Keratinocyte (primary cell): ENCODE data around the gene ACSL6. TPM values are rescaled to one million over a fixed set of nuclear protein-coding genes. Genes with fewer than 3 reads are reported as not detected.

Experiments
- DNase-seq: peaks from one replicate; pipeline ENCODE4 v3.0.0-alpha.2; 2011; ENCODE audit warnings: low read depth, missing footprints, low spot score
- FAIRE-seq: peaks from 2 replicates; lab custom pipeline; 2011; peaks lifted over from hg19 to GRCh38; lab: Jason Lieb, UNC
- H2AFZ ChIP-seq: 2 replicates; pipeline ENCODE4 v1.6.0; 2012; ENCODE audit warnings: low read length, control low read depth, inconsistent platforms; ENCODE audit not compliant: control insufficient read depth
- H3K27ac ChIP-seq: 2 replicates; pipeline ENCODE4 v1.5.1; 2011; ENCODE audit warnings: low read length; ENCODE audit not compliant: control insufficient read depth, insufficient read depth
- H3K27me3 ChIP-seq: 3 replicates; pipeline ENCODE4 v1.6.0; 2011; ENCODE audit warnings: low read length; ENCODE audit not compliant: control insufficient read depth, insufficient read depth; ENCODE audit errors: extremely low read depth
- H3K36me3 ChIP-seq, 2 experiments: 2 replicates in 1 of 2; 3 replicates in 1 of 2; pipeline ENCODE4 v1.5.1; 2011; ENCODE audit warnings: low read length in 2 of 2, mild to moderate bottlenecking in 1 of 2; ENCODE audit not compliant: control insufficient read depth in 2 of 2, insufficient read depth in 2 of 2; ENCODE audit errors: extremely low read depth in 1 of 2
- H3K4me1 ChIP-seq: 3 replicates; pipeline ENCODE4 v1.5.1; 2011; ENCODE audit warnings: low read length; ENCODE audit not compliant: control insufficient read depth, insufficient read depth; ENCODE audit errors: extremely low read depth
- H3K4me2 ChIP-seq: 3 replicates; pipeline ENCODE4 v1.6.0; 2011; ENCODE audit warnings: low read depth, low read length; ENCODE audit not compliant: control insufficient read depth, insufficient read depth; ENCODE audit errors: extremely low read depth
- H3K4me3 ChIP-seq, 3 experiments: fragments of 200-600 bp in 1 of 3; sonication (generic) in 1 of 3; 2 replicates in 2 of 3; 3 replicates in 1 of 3; pipeline ENCODE4 v1.5.1; 2011 to 2016; ENCODE audit warnings: low read length in 3 of 3, mild to moderate bottlenecking in 3 of 3, control low read depth in 2 of 3, inconsistent platforms in 1 of 3, low read depth in 1 of 3, mixed read lengths in 1 of 3, mixed run types in 1 of 3, moderate library complexity in 1 of 3; ENCODE audit not compliant: control insufficient read depth in 2 of 3, insufficient read depth in 2 of 3; ENCODE audit errors: extremely low read depth in 1 of 3
- H3K79me2 ChIP-seq: 2 replicates; pipeline ENCODE4 v1.6.0; 2012; ENCODE audit warnings: low read length; ENCODE audit not compliant: control insufficient read depth, insufficient read depth
- H3K9ac ChIP-seq: 3 replicates; pipeline ENCODE4 v1.6.0; 2011; ENCODE audit warnings: low read length; ENCODE audit not compliant: control insufficient read depth, insufficient read depth; ENCODE audit errors: extremely low read depth
- H3K9me1 ChIP-seq: 3 replicates; pipeline ENCODE4 v1.6.0; 2011; ENCODE audit warnings: low read length; ENCODE audit not compliant: control insufficient read depth, insufficient read depth; ENCODE audit errors: extremely low read depth
- H3K9me3 ChIP-seq: 2 replicates; pipeline ENCODE4 v1.5.1; 2012; ENCODE audit warnings: low read depth, low read length; ENCODE audit not compliant: control insufficient read depth
- H4K20me1 ChIP-seq: 3 replicates; pipeline ENCODE4 v1.6.0; 2011; ENCODE audit warnings: low read length; ENCODE audit not compliant: control insufficient read depth, insufficient read depth; ENCODE audit errors: extremely low read depth
- EZH2 ChIP-seq: IDR thresholded peaks from one replicate; pipeline ENCODE4 v1.6.1; 2012; ENCODE audit warnings: inconsistent platforms, mild to moderate bottlenecking, low read length, moderate library complexity
- dilution Hi-C: fragments of 300-500 bp; cut with MboI; formaldehyde crosslinking; loops from one replicate; pipeline ENCODE4 v1.7.0; 2020; ENCODE audit warnings: low sequenced_read_pairs; ENCODE audit not compliant: extremely low pct_ligation_motif_present
- polyA plus RNA-seq, 5 experiments: library from polyadenylated mRNA; depleted of rRNA in 3 of 5; stranded (reverse) in 3 of 5; stranded (forward) in 1 of 5; unstranded in 1 of 5; fragments of >200 nt; gene quantifications; 1 replicate in 1 of 5; 2 replicates in 3 of 5; 3 replicates in 1 of 5; pipeline versions ENCODE4 v1.2.1 to v1.2.3, GENCODE V29; 2011 to 2012; ENCODE audit warnings: missing spikeins in 2 of 5, low read depth in 1 of 5, low replicate concordance in 1 of 5
- TF ChIP-seq, protein P1 (sequence below), 3 experiments: IDR thresholded peaks in 1 of 3; conservative IDR thresholded peaks in 1 of 3; optimal IDR thresholded peaks in 1 of 3; 2 replicates in 2 of 3; 3 replicates in 1 of 3; pipeline versions ENCODE3 to v1.5.1; 2011; ENCODE audit warnings: low read length in 3 of 3, mild to moderate bottlenecking in 3 of 3, moderate library complexity in 2 of 3, control low read depth in 1 of 3, inconsistent platforms in 1 of 3; ENCODE audit not compliant: insufficient read depth in 2 of 3; ENCODE audit errors: extremely low read depth in 1 of 3

The ACSL6 gene
- polyA plus RNA-seq, 1 donor (not counting 4 experiments of a cell fraction or from before 2014, with no cell fraction given) = 0.18 TPM

DNA sequence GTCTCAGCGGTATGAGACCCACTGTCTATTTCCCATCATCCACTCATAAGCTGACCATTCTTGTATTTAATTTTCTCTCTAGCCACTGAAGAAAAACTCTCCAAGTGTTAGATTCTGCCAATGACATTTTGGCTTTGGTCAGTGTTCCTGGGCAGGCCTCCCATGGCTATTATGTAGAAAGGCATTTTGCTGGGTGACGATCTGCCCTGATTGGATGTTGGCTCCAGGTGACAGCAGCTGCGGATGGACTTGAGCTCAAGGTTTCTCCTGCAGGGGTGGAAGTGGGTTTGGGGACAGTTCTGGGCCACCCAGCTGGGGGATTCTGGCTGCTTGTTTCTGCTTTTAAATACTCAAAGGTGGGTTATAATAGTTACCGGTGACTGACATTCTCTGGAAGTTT is 31.6 kb downstream of the ACSL6 start:
- Histone ChIP-seq H3K9me3 (no peaks in the 10 kb centered on the region), H3K4me1 (no peaks in the 10 kb centered on the region), H3K79me2 (no peaks in the 10 kb centered on the region), H3K27ac (no peak overlapping the region), H3K36me3 (no peaks in the 10 kb centered on the region), H3K9me1 (no peaks in the 10 kb centered on the region), H3K27me3 (no peaks in the 10 kb centered on the region), H4K20me1 (no peaks in the 10 kb centered on the region), H2AFZ (no peak overlapping the region), H3K9ac (no peak overlapping the region), H3K4me2 (no peak overlapping the region), H3K4me3 (no peak overlapping the region)
- dilution Hi-C loops = no loop called here
- no peak for FAIRE-seq
- DNase-seq = no peak
- TF ChIP-seq, protein P1, sequence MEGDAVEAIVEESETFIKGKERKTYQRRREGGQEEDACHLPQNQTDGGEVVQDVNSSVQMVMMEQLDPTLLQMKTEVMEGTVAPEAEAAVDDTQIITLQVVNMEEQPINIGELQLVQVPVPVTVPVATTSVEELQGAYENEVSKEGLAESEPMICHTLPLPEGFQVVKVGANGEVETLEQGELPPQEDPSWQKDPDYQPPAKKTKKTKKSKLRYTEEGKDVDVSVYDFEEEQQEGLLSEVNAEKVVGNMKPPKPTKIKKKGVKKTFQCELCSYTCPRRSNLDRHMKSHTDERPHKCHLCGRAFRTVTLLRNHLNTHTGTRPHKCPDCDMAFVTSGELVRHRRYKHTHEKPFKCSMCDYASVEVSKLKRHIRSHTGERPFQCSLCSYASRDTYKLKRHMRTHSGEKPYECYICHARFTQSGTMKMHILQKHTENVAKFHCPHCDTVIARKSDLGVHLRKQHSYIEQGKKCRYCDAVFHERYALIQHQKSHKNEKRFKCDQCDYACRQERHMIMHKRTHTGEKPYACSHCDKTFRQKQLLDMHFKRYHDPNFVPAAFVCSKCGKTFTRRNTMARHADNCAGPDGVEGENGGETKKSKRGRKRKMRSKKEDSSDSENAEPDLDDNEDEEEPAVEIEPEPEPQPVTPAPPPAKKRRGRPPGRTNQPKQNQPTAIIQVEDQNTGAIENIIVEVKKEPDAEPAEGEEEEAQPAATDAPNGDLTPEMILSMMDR (optimal IDR thresholded peaks at IDR 0.05 in 1 of 3, IDR thresholded peaks at IDR 0.05 in 1 of 3, conservative IDR thresholded peaks at IDR 0.05 in 1 of 3; ENCODE audit: extremely low read depth in 1 of 3, insufficient read depth in 2 of 3, low read length in 3 of 3) = no peak
- TF ChIP-seq EZH2 = no peak

DNA sequence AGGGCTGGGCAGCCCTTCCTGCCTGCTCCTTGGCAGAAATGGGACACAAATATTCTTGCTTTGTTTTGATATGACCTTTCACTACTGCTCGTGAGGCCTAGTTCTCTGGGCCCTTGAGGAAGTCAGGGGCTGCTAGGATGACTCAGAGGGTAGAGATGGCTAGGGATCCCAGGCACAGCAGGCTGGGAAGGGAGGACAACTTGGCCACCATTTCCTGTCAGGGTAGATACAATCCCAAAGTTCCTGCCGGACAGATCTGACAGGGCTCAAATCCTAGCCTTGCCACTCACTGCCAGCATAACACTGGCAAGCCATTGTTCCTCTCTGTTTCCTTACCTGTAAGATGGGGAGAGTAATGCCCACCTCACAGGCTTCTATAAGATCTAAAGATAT is 34.2 kb downstream of the ACSL6 start:
- H3K9ac ChIP-seq = no peak overlapping the region
- dilution Hi-C loops = no loop called here
- H3K9me3 ChIP-seq = no peaks in the 10 kb centered on the region
- no peak overlapping the region for H3K27ac ChIP-seq
- H4K20me1 ChIP-seq = no peaks in the 10 kb centered on the region
- no peak overlapping the region for H2AFZ ChIP-seq
- no peak overlapping the region for H3K4me3 ChIP-seq
- no peaks in the 10 kb centered on the region for H3K36me3 ChIP-seq
- H3K79me2 ChIP-seq = no peaks in the 10 kb centered on the region
- H3K4me2 ChIP-seq = no peak overlapping the region
- TF ChIP-seq, protein P1 (optimal IDR thresholded peaks at IDR 0.05 in 1 of 3, IDR thresholded peaks at IDR 0.05 in 1 of 3, conservative IDR thresholded peaks at IDR 0.05 in 1 of 3; ENCODE audit: extremely low read depth in 1 of 3, insufficient read depth in 2 of 3, low read length in 3 of 3) = no peak
- TF ChIP-seq EZH2 = no peak
- no peaks in the 10 kb centered on the region for H3K4me1 ChIP-seq
- DNase-seq (no peak), FAIRE-seq (no peak)
- H3K27me3 ChIP-seq = no peaks in the 10 kb centered on the region
- H3K9me1 ChIP-seq = no peaks in the 10 kb centered on the region
